Erythroblast (primary cell): ENCODE results near the gene STRN4.

Experiments used
- GATA1 ChIP-seq: IDR thresholded peaks from 2 replicates; pipeline ENCODE4 v1.6.1; 2011; ENCODE audit warnings: low read depth, mild to moderate bottlenecking, control low read depth, low read length, moderate library complexity
- POLR2A ChIP-seq: IDR thresholded peaks from 2 replicates; pipeline ENCODE4 v1.6.1; 2011; ENCODE audit warnings: mild to moderate bottlenecking, low read length

- TF ChIP-seq POLR2A (peak; percentile 96), GATA1 (peak; percentile 92)
Measured at GRCh38 chr19:46786236-46787039, 40.2 kb upstream of the STRN4 start.
